Neural cell (in vitro differentiated cells): ENCODE data around the gene DDX54. TPM values are rescaled to one million over a fixed set of nuclear protein-coding genes. Genes with fewer than 3 reads are reported as not detected.

ENCODE experiments used
- H2AFZ ChIP-seq: fragments of 200-600, 300-800 bp; sonication (generic), shearing (Covaris generic); 2 replicates; pipeline ENCODE4 v1.6.0; 2014; ENCODE audit warnings: low read depth, mild to moderate bottlenecking, antibody characterized with exemption, low read length, moderate library complexity
- H3F3A ChIP-seq: fragments of 200-600 bp; shearing (Covaris generic); 2 replicates; pipeline ENCODE4 v1.6.1; 2016; ENCODE audit warnings: mild to moderate bottlenecking, moderate library complexity, mixed read lengths, antibody characterized with exemption, low read length; ENCODE audit not compliant: insufficient read depth, poor library complexity, severe bottlenecking
- H3K27ac ChIP-seq: fragments of 200-600, 300-800 bp; sonication (generic), shearing (Covaris generic); 2 replicates; pipeline ENCODE4 v1.5.1; 2014; ENCODE audit warnings: mild to moderate bottlenecking, low read length, moderate library complexity
- H3K27me3 ChIP-seq: fragments of 300-800, 200-600 bp; sonication (generic), shearing (Covaris generic); 2 replicates; pipeline ENCODE4 v1.6.0; 2014; ENCODE audit warnings: mild to moderate bottlenecking, low read depth, low read length, moderate library complexity; ENCODE audit not compliant: insufficient read depth
- H3K36me3 ChIP-seq: fragments of 300-800, 200-600 bp; sonication (generic), shearing (Covaris generic); 2 replicates; pipeline ENCODE4 v1.5.1; 2014; ENCODE audit warnings: mild to moderate bottlenecking, antibody characterized with exemption, low read length, moderate library complexity; ENCODE audit not compliant: insufficient read depth
- H3K4me2 ChIP-seq: fragments of 300-800, 200-600 bp; sonication (generic), shearing (Covaris generic); 2 replicates; pipeline ENCODE4 v1.6.0; 2014; ENCODE audit warnings: mild to moderate bottlenecking, low read length
- H3K4me3 ChIP-seq: fragments of 300-800, 200-600 bp; sonication (generic), shearing (Covaris generic); 2 replicates; pipeline ENCODE4 v1.5.1; 2014; ENCODE audit warnings: mild to moderate bottlenecking, low read length, moderate library complexity
- H3K79me2 ChIP-seq: fragments of 200-600 bp; shearing (Covaris generic); replicated peaks from 2 replicates; pipeline ENCODE4 v1.6.0; 2014; ENCODE audit warnings: mild to moderate bottlenecking, low read length, moderate library complexity; ENCODE audit not compliant: insufficient read depth
- H3K9ac ChIP-seq: fragments of 300-800, 200-600 bp; sonication (generic), shearing (Covaris generic); 2 replicates; pipeline ENCODE4 v1.6.1; 2016; ENCODE audit warnings: mild to moderate bottlenecking, low read length, mixed read lengths
- H3K9me2 ChIP-seq: fragments of 200-600 bp; shearing (Covaris generic); 2 replicates; pipeline ENCODE4 v1.6.1; 2016; ENCODE audit warnings: mild to moderate bottlenecking, low read length, mixed read lengths; ENCODE audit not compliant: insufficient read depth
- H3K9me3 ChIP-seq: fragments of 200-600, 300-800 bp; sonication (generic), shearing (Covaris generic); 2 replicates; pipeline ENCODE4 v1.6.1; 2016; ENCODE audit warnings: mild to moderate bottlenecking, mixed run types, low read length, moderate library complexity, mixed read lengths
- H4K20me1 ChIP-seq: fragments of 200-600 bp; shearing (Covaris generic); 2 replicates; pipeline ENCODE4 v1.6.1; 2016; ENCODE audit warnings: mild to moderate bottlenecking, mixed run types; ENCODE audit not compliant: insufficient read depth
- CTCF ChIP-seq: fragments of 450-650 bp; IDR thresholded peaks from 2 replicates; pipeline ENCODE4 v1.5.1; 2014; ENCODE audit warnings: antibody characterized with exemption, mild to moderate bottlenecking, moderate library complexity; ENCODE audit not compliant: poor library complexity, severe bottlenecking
- EP300 ChIP-seq: fragments of 450-650 bp; conservative IDR thresholded peaks from 2 replicates; pipeline ENCODE4 v1.6.1; 2014; ENCODE audit warnings: antibody characterized with exemption, mild to moderate bottlenecking, moderate library complexity; ENCODE audit not compliant: poor library complexity, severe bottlenecking
- EZH2 ChIP-seq: fragments of 200-600, 300-800 bp; shearing (Covaris generic), sonication (generic); IDR thresholded peaks from 2 replicates; pipeline ENCODE4 v1.6.1; 2014; ENCODE audit warnings: antibody characterized with exemption, low read length, borderline replicate concordance, mild to moderate bottlenecking; ENCODE audit not compliant: insufficient read depth, poor library complexity, severe bottlenecking
- MXI1 ChIP-seq: fragments of 450-650 bp; conservative IDR thresholded peaks from 2 replicates; pipeline ENCODE4 v1.6.1; 2014; ENCODE audit warnings: antibody characterized with exemption, mild to moderate bottlenecking; ENCODE audit not compliant: poor library complexity, severe bottlenecking
- POLR2AphosphoS5 ChIP-seq: IDR thresholded peaks from 2 replicates; pipeline ENCODE4 v1.6.1; 2012
- RAD21 ChIP-seq: fragments of 450-650 bp; conservative IDR thresholded peaks from 2 replicates; pipeline ENCODE4 v1.6.1; 2014; ENCODE audit warnings: antibody characterized with exemption, mild to moderate bottlenecking, moderate library complexity
- REST ChIP-seq: IDR thresholded peaks from 2 replicates; pipeline ENCODE4 v1.6.1; 2012; ENCODE audit warnings: borderline replicate concordance
- SMC3 ChIP-seq: fragments of 450-650 bp; conservative IDR thresholded peaks from 2 replicates; pipeline ENCODE4 v1.6.1; 2014; ENCODE audit warnings: antibody characterized with exemption, mild to moderate bottlenecking, moderate library complexity; ENCODE audit not compliant: poor library complexity
- TAF1 ChIP-seq: IDR thresholded peaks from 2 replicates; pipeline ENCODE4 v1.6.1; 2012; ENCODE audit warnings: low read depth
- polyA plus RNA-seq: library from polyadenylated mRNA; depleted of rRNA; stranded (reverse); fragments of >200 nt; gene quantifications from 2 replicates; pipeline ENCODE4 v1.2.3, GENCODE V29; 2014

The DDX54 gene
- polyA plus RNA-seq, 1 donor from 2014 or later: 63.3 TPM

- Histone ChIP-seq H3K36me3 (no peaks in the 10 kb centered on the region), H3K4me3 (no peak overlapping the region), H3K27me3 (no peaks in the 10 kb centered on the region), H3F3A (no peaks in the 10 kb centered on the region), H3K79me2 (no peaks in the 10 kb centered on the region), H3K4me2 (no peak overlapping the region), H3K9ac (no peak overlapping the region), H4K20me1 (no peaks in the 10 kb centered on the region), H3K9me3 (no peaks in the 10 kb centered on the region), H3K27ac (no peak overlapping the region), H3K9me2 (no peaks in the 10 kb centered on the region), H2AFZ (no peak overlapping the region)
- TF ChIP-seq MXI1: no peak
- no peak for TF ChIP-seq EP300
- no peak for TF ChIP-seq EZH2
- TF ChIP-seq TAF1: no peak
- no peak for TF ChIP-seq SMC3
- TF ChIP-seq RAD21: no peak
- no peak for TF ChIP-seq CTCF
- TF ChIP-seq REST: no peak
- TF ChIP-seq POLR2AphosphoS5: no peak
These were observed 56.2 kb downstream of the DDX54 start for GRCh38 chr12:113128802-113129663.

GRCh38 chr12:113127791-113128199, 57.5 kb downstream of the DDX54 start:
- Histone ChIP-seq H3K4me3 (no peak overlapping the region), H3K9ac (no peak overlapping the region), H4K20me1 (no peaks in the 10 kb centered on the region), H3K36me3 (no peaks in the 10 kb centered on the region), H3K4me2 (no peak overlapping the region), H3K27me3 (no peaks in the 10 kb centered on the region), H3F3A (no peaks in the 10 kb centered on the region), H3K9me2 (no peaks in the 10 kb centered on the region), H2AFZ (no peak overlapping the region), H3K27ac (no peak overlapping the region), H3K79me2 (no peaks in the 10 kb centered on the region), H3K9me3 (no peaks in the 10 kb centered on the region)
- TF ChIP-seq POLR2AphosphoS5 (no peak), MXI1 (no peak), EP300 (no peak), TAF1 (no peak), SMC3 (no peak), CTCF (no peak), EZH2 (no peak), RAD21 (no peak), REST (no peak)
